ENCODE data around the gene BEND3. TPM values are rescaled to one million over a fixed set of nuclear protein-coding genes. Genes with fewer than 3 reads are reported as not detected.

Gene BEND3
- total and polyA plus RNA-seq, 10 of the 15 experiments (the other 5 are each of a cell fraction or from before 2014, with no cell fraction given), result 1.1 to 9.0 (median 3.6) TPM

DNA sequence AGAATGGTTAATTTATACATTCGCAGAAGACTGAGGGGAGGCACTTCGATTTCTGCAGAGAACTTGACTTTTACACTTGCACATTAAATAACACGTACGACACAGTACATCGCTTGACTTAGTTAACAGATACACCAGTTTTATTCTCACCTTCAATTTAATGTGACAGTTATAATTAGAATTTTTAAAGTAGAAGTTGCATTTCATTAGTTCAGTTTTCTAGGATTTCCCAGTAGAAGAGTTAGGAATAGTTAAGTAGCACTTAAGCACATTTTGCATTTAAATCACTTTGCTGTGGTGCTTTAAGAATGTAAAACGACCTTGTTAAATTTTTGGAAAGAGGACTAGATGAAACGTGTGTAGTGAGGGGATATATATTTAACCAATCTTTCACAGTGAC, 1.6 kb upstream of the BEND3 start:
- WGBS (ENCODE audit: insufficient coverage, insufficient replicate concordance, low lambda C conversion rate, missing lambda C conversion rate), result 38% methylated on average over 7 of the region's 7 CpGs
- no peak for DNase-seq (ENCODE audit: low read depth, low spot score)
- RAD21 ChIA-PET (ENCODE audit: unreplicated experiment), result interaction anchor here (1.9 kb wide), 1 partner anchor 8 kb away, joined by 11 read pairs; no protein-coding TSS in a partner anchor
- SMC1A ChIA-PET (ENCODE audit: uncharacterized antibody, unreplicated experiment), result interaction anchor here (1.3 kb wide), 1 partner anchor 8 kb away, joined by 5 read pairs; no protein-coding TSS in a partner anchor
- no peak for TF ChIP-seq SUPT20H (IDR thresholded peaks at IDR 0.05; ENCODE audit: borderline replicate concordance, control insufficient read depth, low read depth, low read length)
- no peak for TF ChIP-seq TARDBP (IDR thresholded peaks at IDR 0.05; ENCODE audit: borderline replicate concordance)
- no peak for TF ChIP-seq CBFB (IDR thresholded peaks at IDR 0.05; ENCODE audit: low read depth)
- no peak for TF ChIP-seq SKIL (IDR thresholded peaks at IDR 0.05; ENCODE audit: low read depth, poor library complexity, severe bottlenecking)
- TF ChIP-seq MEF2B (IDR thresholded peaks at IDR 0.05; ENCODE audit: partially characterized antibody, poor library complexity, severe bottlenecking), result no peak
- TF ChIP-seq BMI1 (IDR thresholded peaks at IDR 0.05; ENCODE audit: borderline replicate concordance), result peak; percentile 42; the same call in 1 of the 2 replicates
- TF ChIP-seq, protein P1, sequence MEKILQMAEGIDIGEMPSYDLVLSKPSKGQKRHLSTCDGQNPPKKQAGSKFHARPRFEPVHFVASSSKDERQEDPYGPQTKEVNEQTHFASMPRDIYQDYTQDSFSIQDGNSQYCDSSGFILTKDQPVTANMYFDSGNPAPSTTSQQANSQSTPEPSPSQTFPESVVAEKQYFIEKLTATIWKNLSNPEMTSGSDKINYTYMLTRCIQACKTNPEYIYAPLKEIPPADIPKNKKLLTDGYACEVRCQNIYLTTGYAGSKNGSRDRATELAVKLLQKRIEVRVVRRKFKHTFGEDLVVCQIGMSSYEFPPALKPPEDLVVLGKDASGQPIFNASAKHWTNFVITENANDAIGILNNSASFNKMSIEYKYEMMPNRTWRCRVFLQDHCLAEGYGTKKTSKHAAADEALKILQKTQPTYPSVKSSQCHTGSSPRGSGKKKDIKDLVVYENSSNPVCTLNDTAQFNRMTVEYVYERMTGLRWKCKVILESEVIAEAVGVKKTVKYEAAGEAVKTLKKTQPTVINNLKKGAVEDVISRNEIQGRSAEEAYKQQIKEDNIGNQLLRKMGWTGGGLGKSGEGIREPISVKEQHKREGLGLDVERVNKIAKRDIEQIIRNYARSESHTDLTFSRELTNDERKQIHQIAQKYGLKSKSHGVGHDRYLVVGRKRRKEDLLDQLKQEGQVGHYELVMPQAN (conservative IDR thresholded peaks at IDR 0.05), result peak; percentile 75
- Histone ChIP-seq H3K27ac (ENCODE audit: control insufficient read depth, insufficient read depth) (no peak overlapping the region), H4K20me1 (ENCODE audit: control insufficient read depth, insufficient read depth) (no peaks in the 10 kb centered on the region), H2AFZ (ENCODE audit: control insufficient read depth, low read depth, low read length) (peak overlapping the region; percentile 79; the same call in 1 of the 2 replicates), H3K4me3 (no peak overlapping the region), H3K4me2 (ENCODE audit: control insufficient read depth, insufficient read depth) (peak overlapping the region; percentile 99), H3K36me3 (ENCODE audit: control insufficient read depth in 2 of 2, insufficient read depth in 2 of 2, low read length in 1 of 2) (no peaks in the 10 kb centered on the region), H3K27me3 (replicated peaks in 1 of 2; ENCODE audit: control insufficient read depth in 2 of 2, insufficient read depth in 2 of 2, low read length in 1 of 2) (no peaks in the 10 kb centered on the region; a peak in 1 of 4 replicates), H3K9ac (ENCODE audit: control insufficient read depth, insufficient read depth, low read length) (no peak overlapping the region; the same call in 1 of the 2 replicates), H3K9me3 (replicated peaks; ENCODE audit: control insufficient read depth, insufficient read depth, low read length) (no peaks in the 10 kb centered on the region), H3K4me1 (ENCODE audit: control insufficient read depth, insufficient read depth, low read length) (peaks cover 12% of the 10 kb centered on the region), H3K79me2 (ENCODE audit: control insufficient read depth, insufficient read depth, low read length) (no peaks in the 10 kb centered on the region)
- no TSS peak for BruUV-seq (replicated peaks)
- in situ Hi-C loops (cut with MboI), result no loop called here
- no peak for FAIRE-seq
- no peak for ATAC-seq
- intact Hi-C loops (cut with micrococcal nuclease; ENCODE audit: unreplicated experiment), result loop anchor here (10.0 kb wide), 1 partner anchor 538 kb away; no protein-coding TSS in a partner anchor
- POLR2A ChIA-PET, result interaction anchor here (0.6 kb wide), 1 partner anchor 113 kb away, joined by 5 read pairs; no protein-coding TSS in a partner anchor
- CTCF ChIA-PET, result interaction anchor here (2.2 kb wide), 1 partner anchor 201 kb away, joined by 6 read pairs; no protein-coding TSS in a partner anchor

Measured in GM12878 (cell line).